ENCODE measurements around the gene DRAXIN. TPM values are rescaled to one million over a fixed set of nuclear protein-coding genes. Genes with fewer than 3 reads are reported as not detected.
A peak's percentile ranks its signal among the peaks of the same experiment; 100 is the strongest.

Gene DRAXIN
- polyA plus RNA-seq, 1 donor from 2014 or later: 33.5 TPM

DNA sequence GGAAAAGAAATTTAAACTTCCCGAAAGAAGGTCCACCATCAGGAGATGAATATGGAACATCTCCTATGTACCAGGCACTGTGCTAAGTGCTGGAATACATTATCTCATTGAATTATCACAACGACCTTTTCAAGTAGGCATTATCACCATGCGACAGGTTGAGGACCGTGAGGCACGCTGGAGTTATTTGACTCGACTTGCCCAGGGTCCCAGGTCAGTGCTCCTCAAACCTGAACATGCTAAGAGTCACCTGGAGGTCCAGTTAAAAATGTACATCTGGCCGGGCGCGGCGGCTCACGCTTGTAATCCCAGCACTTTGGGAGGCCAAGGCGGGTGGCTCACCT is 28.5 kb downstream of the DRAXIN start:
- Histone ChIP-seq H3K9me3 (ENCODE audit: low read length) (no peaks in the 10 kb centered on the region), H3K4me2 (ENCODE audit: low read length) (no peak overlapping the region), H3K79me2 (replicated peaks; ENCODE audit: insufficient read depth, low read length) (no peaks in the 10 kb centered on the region), H3K4me3 (ENCODE audit: low read length) (no peak overlapping the region), H3F3A (ENCODE audit: insufficient read depth, low read length, poor library complexity, severe bottlenecking) (no peaks in the 10 kb centered on the region), H3K36me3 (ENCODE audit: insufficient read depth, low read length) (no peaks in the 10 kb centered on the region), H3K27me3 (ENCODE audit: insufficient read depth, low read depth, low read length) (no peaks in the 10 kb centered on the region), H3K27ac (ENCODE audit: low read length) (no peak overlapping the region), H3K9me2 (ENCODE audit: insufficient read depth, low read length) (no peaks in the 10 kb centered on the region), H4K20me1 (ENCODE audit: insufficient read depth) (no peaks in the 10 kb centered on the region), H2AFZ (ENCODE audit: low read depth, low read length) (no peak overlapping the region), H3K9ac (ENCODE audit: low read length) (no peak overlapping the region)
- TF ChIP-seq MXI1 (conservative IDR thresholded peaks at IDR 0.05; ENCODE audit: poor library complexity, severe bottlenecking): no peak
- TF ChIP-seq EZH2 (IDR thresholded peaks at IDR 0.05; ENCODE audit: borderline replicate concordance, insufficient read depth, low read length, poor library complexity, severe bottlenecking): no peak
- TF ChIP-seq RAD21 (conservative IDR thresholded peaks at IDR 0.05): no peak
- peak; percentile 3 for TF ChIP-seq SMC3 (conservative IDR thresholded peaks at IDR 0.05; ENCODE audit: poor library complexity)
- TF ChIP-seq EP300 (conservative IDR thresholded peaks at IDR 0.05; ENCODE audit: poor library complexity, severe bottlenecking): no peak
- TF ChIP-seq POLR2AphosphoS5 (IDR thresholded peaks at IDR 0.05): no peak
- TF ChIP-seq, protein P1, sequence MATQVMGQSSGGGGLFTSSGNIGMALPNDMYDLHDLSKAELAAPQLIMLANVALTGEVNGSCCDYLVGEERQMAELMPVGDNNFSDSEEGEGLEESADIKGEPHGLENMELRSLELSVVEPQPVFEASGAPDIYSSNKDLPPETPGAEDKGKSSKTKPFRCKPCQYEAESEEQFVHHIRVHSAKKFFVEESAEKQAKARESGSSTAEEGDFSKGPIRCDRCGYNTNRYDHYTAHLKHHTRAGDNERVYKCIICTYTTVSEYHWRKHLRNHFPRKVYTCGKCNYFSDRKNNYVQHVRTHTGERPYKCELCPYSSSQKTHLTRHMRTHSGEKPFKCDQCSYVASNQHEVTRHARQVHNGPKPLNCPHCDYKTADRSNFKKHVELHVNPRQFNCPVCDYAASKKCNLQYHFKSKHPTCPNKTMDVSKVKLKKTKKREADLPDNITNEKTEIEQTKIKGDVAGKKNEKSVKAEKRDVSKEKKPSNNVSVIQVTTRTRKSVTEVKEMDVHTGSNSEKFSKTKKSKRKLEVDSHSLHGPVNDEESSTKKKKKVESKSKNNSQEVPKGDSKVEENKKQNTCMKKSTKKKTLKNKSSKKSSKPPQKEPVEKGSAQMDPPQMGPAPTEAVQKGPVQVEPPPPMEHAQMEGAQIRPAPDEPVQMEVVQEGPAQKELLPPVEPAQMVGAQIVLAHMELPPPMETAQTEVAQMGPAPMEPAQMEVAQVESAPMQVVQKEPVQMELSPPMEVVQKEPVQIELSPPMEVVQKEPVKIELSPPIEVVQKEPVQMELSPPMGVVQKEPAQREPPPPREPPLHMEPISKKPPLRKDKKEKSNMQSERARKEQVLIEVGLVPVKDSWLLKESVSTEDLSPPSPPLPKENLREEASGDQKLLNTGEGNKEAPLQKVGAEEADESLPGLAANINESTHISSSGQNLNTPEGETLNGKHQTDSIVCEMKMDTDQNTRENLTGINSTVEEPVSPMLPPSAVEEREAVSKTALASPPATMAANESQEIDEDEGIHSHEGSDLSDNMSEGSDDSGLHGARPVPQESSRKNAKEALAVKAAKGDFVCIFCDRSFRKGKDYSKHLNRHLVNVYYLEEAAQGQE (IDR thresholded peaks at IDR 0.05; ENCODE audit: borderline replicate concordance): no peak
- TF ChIP-seq TAF1 (IDR thresholded peaks at IDR 0.05; ENCODE audit: low read depth): no peak
- TF ChIP-seq, protein P2, sequence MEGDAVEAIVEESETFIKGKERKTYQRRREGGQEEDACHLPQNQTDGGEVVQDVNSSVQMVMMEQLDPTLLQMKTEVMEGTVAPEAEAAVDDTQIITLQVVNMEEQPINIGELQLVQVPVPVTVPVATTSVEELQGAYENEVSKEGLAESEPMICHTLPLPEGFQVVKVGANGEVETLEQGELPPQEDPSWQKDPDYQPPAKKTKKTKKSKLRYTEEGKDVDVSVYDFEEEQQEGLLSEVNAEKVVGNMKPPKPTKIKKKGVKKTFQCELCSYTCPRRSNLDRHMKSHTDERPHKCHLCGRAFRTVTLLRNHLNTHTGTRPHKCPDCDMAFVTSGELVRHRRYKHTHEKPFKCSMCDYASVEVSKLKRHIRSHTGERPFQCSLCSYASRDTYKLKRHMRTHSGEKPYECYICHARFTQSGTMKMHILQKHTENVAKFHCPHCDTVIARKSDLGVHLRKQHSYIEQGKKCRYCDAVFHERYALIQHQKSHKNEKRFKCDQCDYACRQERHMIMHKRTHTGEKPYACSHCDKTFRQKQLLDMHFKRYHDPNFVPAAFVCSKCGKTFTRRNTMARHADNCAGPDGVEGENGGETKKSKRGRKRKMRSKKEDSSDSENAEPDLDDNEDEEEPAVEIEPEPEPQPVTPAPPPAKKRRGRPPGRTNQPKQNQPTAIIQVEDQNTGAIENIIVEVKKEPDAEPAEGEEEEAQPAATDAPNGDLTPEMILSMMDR (IDR thresholded peaks at IDR 0.05; ENCODE audit: poor library complexity, severe bottlenecking): no peak

DNA sequence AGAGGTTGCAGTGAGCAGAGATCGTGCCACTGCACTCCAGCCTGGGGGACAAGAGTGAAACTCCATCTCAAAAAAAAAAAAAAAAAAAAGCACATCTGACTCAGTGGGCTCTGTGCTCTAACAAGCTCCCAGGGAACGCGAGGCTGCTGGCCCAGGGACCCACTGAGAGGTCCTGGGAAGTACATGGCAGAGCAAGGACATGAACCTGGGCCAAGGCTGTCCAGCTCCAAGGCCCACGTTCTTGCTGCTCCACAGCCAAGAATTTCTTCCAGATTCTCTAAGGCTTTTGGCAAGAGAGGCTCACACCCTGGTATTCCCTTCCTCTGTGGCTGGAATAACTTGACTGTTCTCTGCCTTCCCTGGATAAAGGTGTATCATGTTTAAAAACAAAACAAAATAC is 29.0 kb downstream of the DRAXIN start:
- Histone ChIP-seq H3K4me3 (ENCODE audit: low read length) (no peak overlapping the region), H3K27ac (ENCODE audit: low read length) (no peak overlapping the region), H3F3A (ENCODE audit: insufficient read depth, low read length, poor library complexity, severe bottlenecking) (no peaks in the 10 kb centered on the region), H3K4me2 (ENCODE audit: low read length) (no peak overlapping the region), H3K9me3 (ENCODE audit: low read length) (no peaks in the 10 kb centered on the region), H3K9ac (ENCODE audit: low read length) (no peak overlapping the region), H4K20me1 (ENCODE audit: insufficient read depth) (no peaks in the 10 kb centered on the region), H3K79me2 (replicated peaks; ENCODE audit: insufficient read depth, low read length) (no peaks in the 10 kb centered on the region), H3K27me3 (ENCODE audit: insufficient read depth, low read depth, low read length) (no peaks in the 10 kb centered on the region), H3K9me2 (ENCODE audit: insufficient read depth, low read length) (no peaks in the 10 kb centered on the region), H3K36me3 (ENCODE audit: insufficient read depth, low read length) (no peaks in the 10 kb centered on the region), H2AFZ (ENCODE audit: low read depth, low read length) (no peak overlapping the region)
- no peak for TF ChIP-seq EZH2 (IDR thresholded peaks at IDR 0.05; ENCODE audit: borderline replicate concordance, insufficient read depth, low read length, poor library complexity, severe bottlenecking)
- TF ChIP-seq, protein P2 (IDR thresholded peaks at IDR 0.05; ENCODE audit: poor library complexity, severe bottlenecking): no peak
- TF ChIP-seq, protein P1 (IDR thresholded peaks at IDR 0.05; ENCODE audit: borderline replicate concordance): no peak
- no peak for TF ChIP-seq POLR2AphosphoS5 (IDR thresholded peaks at IDR 0.05)
- no peak for TF ChIP-seq EP300 (conservative IDR thresholded peaks at IDR 0.05; ENCODE audit: poor library complexity, severe bottlenecking)
- no peak for TF ChIP-seq RAD21 (conservative IDR thresholded peaks at IDR 0.05)
- TF ChIP-seq SMC3 (conservative IDR thresholded peaks at IDR 0.05; ENCODE audit: poor library complexity): no peak
- no peak for TF ChIP-seq TAF1 (IDR thresholded peaks at IDR 0.05; ENCODE audit: low read depth)
- no peak for TF ChIP-seq MXI1 (conservative IDR thresholded peaks at IDR 0.05; ENCODE audit: poor library complexity, severe bottlenecking)

Data from neural cell (in vitro differentiated cells).